A673 (cell line): ENCODE measurements around the gene ASIC2. TPM values are rescaled to one million over a fixed set of nuclear protein-coding genes. Genes with fewer than 3 reads are reported as not detected.

Experiments used
- BruUV-seq: library from RNA; stranded (reverse); fragments of 400-500 nt; replicated peaks from 2 replicates; lab custom pipeline; 2021; lab: Mats Ljungman, UMichigan
- CTCF ChIA-PET: fragments of 300-600 bp; sonication (Branson Sonifier 250); formaldehyde crosslinking; loops from one replicate; lab custom pipeline; 2022; ENCODE audit warnings: antibody characterized with exemption; lab: Charles Lee
- POLR2A ChIA-PET: fragments of 300-600 bp; sonication (Branson Sonifier 250); formaldehyde crosslinking; loops from one replicate; lab custom pipeline; 2022; ENCODE audit warnings: antibody characterized with exemption; ENCODE audit not compliant: low non-redundant PET; lab: Charles Lee
- DNase-seq: peaks from one replicate; pipeline ENCODE4 v3.0.0-alpha.2; 2015; ENCODE audit warnings: low spot score
- H3K27ac ChIP-seq: fragments of 200-600 bp; sonication (generic); 2 replicates; pipeline ENCODE4 v1.5.1; 2016; ENCODE audit warnings: mixed run types, low read depth, mild to moderate bottlenecking, mixed read lengths, antibody characterized with exemption, low read length; ENCODE audit not compliant: poor library complexity, severe bottlenecking
- H3K27me3 ChIP-seq: fragments of 200-600 bp; sonication (generic); replicated peaks from 2 replicates; pipeline ENCODE4 v1.6.1; 2017; ENCODE audit warnings: mixed run types, low read depth, mild to moderate bottlenecking, mixed read lengths, antibody characterized with exemption, low read length; ENCODE audit not compliant: insufficient read depth, poor library complexity
- H3K36me3 ChIP-seq: fragments of 200-600 bp; sonication (generic); 2 replicates; pipeline ENCODE4 v1.6.1; 2016; ENCODE audit warnings: mixed run types, mild to moderate bottlenecking, mixed read lengths, antibody characterized with exemption, low read length; ENCODE audit not compliant: insufficient read depth, poor library complexity, severe bottlenecking
- H3K4me1 ChIP-seq: fragments of 200-600 bp; sonication (generic); 2 replicates; pipeline ENCODE4 v1.6.1; 2017; ENCODE audit warnings: mixed run types, mild to moderate bottlenecking, mixed read lengths, antibody characterized with exemption, low read length; ENCODE audit not compliant: insufficient read depth, poor library complexity, severe bottlenecking
- H3K4me3 ChIP-seq: fragments of 200-600 bp; sonication (generic); 2 replicates; pipeline ENCODE4 v1.5.1; 2016; ENCODE audit warnings: low read depth, mixed run types, mild to moderate bottlenecking, mixed read lengths, low read length; ENCODE audit not compliant: poor library complexity, severe bottlenecking
- H3K9me3 ChIP-seq: fragments of 200-600 bp; sonication (generic); 2 replicates; pipeline ENCODE4 v1.6.1; 2016; ENCODE audit warnings: mixed run types, low read depth, mild to moderate bottlenecking, mixed read lengths, antibody characterized with exemption, low read length; ENCODE audit not compliant: poor library complexity, severe bottlenecking
- EZH2 ChIP-seq: fragments of 200-600 bp; sonication (generic); IDR thresholded peaks from 2 replicates; pipeline ENCODE4 v1.6.1; 2017; ENCODE audit warnings: borderline replicate concordance, low read depth, mild to moderate bottlenecking, mixed read lengths, antibody characterized with exemption, low read length; ENCODE audit not compliant: poor library complexity, severe bottlenecking
- intact Hi-C: fragments of 100-400 bp; cut with micrococcal nuclease; formaldehyde crosslinking; loops from one replicate; pipeline ENCODE4 v1.10.0; 2022; ENCODE audit not compliant: unreplicated experiment
- total RNA-seq: library from RNA; stranded (reverse); gene quantifications from 2 replicates; pipeline ENCODE4 v1.2.3, GENCODE V29; 2021
- TF ChIP-seq, protein P1 (sequence below): fragments of 300-800, 200-600 bp; sonication (generic); conservative IDR thresholded peaks from 2 replicates; pipeline ENCODE4 v1.5.1; 2017; ENCODE audit warnings: low read depth, mild to moderate bottlenecking, antibody characterized with exemption, low read length, moderate library complexity, mixed read lengths

Gene ASIC2
- total RNA-seq, 1 experiment from 2014 or later: 8.6 TPM

GRCh38 chr17:33113276-33113990, 179.7 kb downstream of the ASIC2 start:
- ChIA-PET POLR2A (no interaction called here), CTCF (no interaction called here)
- Histone ChIP-seq H3K9me3 (no peaks in the 10 kb centered on the region), H3K4me1 (peaks cover 4% of the 10 kb centered on the region), H3K36me3 (no peaks in the 10 kb centered on the region), H3K27me3 (no peaks in the 10 kb centered on the region), H3K27ac (no peak overlapping the region), H3K4me3 (no peak overlapping the region)
- BruUV-seq: no TSS peak
- intact Hi-C loops: no loop called here
- TF ChIP-seq EZH2: no peak
- TF ChIP-seq, protein P1, sequence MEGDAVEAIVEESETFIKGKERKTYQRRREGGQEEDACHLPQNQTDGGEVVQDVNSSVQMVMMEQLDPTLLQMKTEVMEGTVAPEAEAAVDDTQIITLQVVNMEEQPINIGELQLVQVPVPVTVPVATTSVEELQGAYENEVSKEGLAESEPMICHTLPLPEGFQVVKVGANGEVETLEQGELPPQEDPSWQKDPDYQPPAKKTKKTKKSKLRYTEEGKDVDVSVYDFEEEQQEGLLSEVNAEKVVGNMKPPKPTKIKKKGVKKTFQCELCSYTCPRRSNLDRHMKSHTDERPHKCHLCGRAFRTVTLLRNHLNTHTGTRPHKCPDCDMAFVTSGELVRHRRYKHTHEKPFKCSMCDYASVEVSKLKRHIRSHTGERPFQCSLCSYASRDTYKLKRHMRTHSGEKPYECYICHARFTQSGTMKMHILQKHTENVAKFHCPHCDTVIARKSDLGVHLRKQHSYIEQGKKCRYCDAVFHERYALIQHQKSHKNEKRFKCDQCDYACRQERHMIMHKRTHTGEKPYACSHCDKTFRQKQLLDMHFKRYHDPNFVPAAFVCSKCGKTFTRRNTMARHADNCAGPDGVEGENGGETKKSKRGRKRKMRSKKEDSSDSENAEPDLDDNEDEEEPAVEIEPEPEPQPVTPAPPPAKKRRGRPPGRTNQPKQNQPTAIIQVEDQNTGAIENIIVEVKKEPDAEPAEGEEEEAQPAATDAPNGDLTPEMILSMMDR: no peak
- peak; percentile 19 for DNase-seq

GRCh38 chr17:33112763-33113162, 180.3 kb downstream of the ASIC2 start:
- no peak overlapping the region for H3K27ac ChIP-seq
- H3K9me3 ChIP-seq: no peaks in the 10 kb centered on the region
- TF ChIP-seq, protein P1: no peak
- TF ChIP-seq EZH2: no peak
- ChIA-PET POLR2A (no interaction called here), CTCF (no interaction called here)
- intact Hi-C loops: no loop called here
- no peak overlapping the region for H3K4me3 ChIP-seq
- DNase-seq: no peak
- no TSS peak for BruUV-seq
- H3K4me1 ChIP-seq: peaks cover 4% of the 10 kb centered on the region
- no peaks in the 10 kb centered on the region for H3K36me3 ChIP-seq
- H3K27me3 ChIP-seq: no peaks in the 10 kb centered on the region

- no peak for DNase-seq
- BruUV-seq: no TSS peak
- H3K27me3 ChIP-seq: no peaks in the 10 kb centered on the region
- H3K27ac ChIP-seq: no peak overlapping the region
- TF ChIP-seq EZH2: no peak
- TF ChIP-seq, protein P1: no peak
- H3K4me3 ChIP-seq: no peak overlapping the region
- H3K36me3 ChIP-seq: no peaks in the 10 kb centered on the region
- ChIA-PET POLR2A (no interaction called here), CTCF (no interaction called here)
- peaks cover 4% of the 10 kb centered on the region for H3K4me1 ChIP-seq
- intact Hi-C loops: no loop called here
- H3K9me3 ChIP-seq: no peaks in the 10 kb centered on the region
These were observed 183.6 kb downstream of the ASIC2 start for GRCh38 chr17:33109336-33110072.
